ENCODE data around the gene NLE1.

NLE1 gene

DNA sequence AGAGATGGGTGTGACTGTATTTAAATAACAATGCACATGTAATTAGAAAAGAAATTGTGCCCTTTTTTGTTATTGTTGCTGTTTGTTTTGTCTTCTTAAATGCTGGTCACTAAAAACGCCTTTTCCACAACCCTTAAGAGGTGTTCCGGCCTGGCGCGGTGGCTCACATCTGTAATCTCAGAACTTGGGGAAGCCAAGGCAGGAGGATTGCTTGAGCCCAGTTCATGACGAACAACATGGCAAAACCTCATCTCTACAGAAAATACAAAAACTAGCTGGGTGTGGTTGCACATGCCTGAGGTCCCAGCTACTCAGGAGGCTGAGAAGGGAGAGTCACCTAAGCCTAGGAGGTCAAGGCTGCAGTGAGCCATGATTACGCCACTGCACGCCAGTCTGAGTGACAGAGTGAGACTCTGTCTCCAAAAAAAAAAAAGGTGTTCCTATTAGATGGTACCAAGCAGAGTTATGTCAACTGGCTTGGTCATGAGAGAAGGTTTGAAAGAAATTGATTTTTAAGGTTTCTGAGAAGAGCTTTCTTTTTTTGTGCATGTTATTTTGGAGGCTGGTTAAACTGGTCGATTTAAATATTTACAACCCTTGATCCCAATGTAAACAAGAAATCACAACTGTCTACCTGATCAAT is 55.1 kb downstream of the NLE1 start:
- no peak for DNase-seq (ENCODE audit: low spot score)

DNA sequence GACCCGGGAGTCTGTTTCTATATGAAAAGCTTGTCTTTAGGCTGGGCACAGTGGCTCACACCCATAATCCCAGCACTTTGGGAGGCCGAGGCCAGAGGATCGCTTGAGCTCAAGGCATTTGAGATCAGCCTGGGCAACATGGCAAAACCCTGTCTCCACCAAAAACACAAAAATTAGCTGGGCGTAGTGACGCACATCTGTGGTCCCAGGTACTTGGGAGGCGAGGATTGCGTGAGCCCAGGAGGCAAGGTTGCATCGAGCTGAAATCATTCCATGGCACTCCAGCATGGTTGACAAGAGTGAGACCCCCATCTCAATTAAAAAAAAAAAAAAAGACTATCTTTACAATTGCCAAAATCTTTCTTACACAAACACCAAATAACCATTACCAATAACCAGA is 55.9 kb downstream of the NLE1 start:
- DNase-seq (ENCODE audit: low spot score) = no peak

DNA sequence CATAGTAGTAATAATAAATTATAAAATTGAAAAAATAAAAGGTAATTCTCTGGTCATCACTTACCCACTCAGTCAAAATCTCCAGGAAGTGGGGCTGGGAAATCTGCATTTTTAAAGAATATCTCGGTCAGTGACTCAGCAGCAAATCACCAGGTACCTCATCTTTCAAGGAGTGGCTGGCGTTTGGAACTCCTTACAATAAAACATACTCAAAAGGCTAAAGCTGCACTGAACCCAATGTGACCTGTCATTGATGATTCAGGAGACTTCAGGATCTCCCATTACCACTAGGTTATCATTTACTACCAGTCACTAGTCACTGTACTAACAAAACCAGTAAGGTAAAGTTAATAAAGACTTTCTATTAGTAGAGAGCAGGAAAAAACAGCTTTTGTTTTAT is 57.1 kb downstream of the NLE1 start:
- DNase-seq (ENCODE audit: low spot score) = no peak

DNA sequence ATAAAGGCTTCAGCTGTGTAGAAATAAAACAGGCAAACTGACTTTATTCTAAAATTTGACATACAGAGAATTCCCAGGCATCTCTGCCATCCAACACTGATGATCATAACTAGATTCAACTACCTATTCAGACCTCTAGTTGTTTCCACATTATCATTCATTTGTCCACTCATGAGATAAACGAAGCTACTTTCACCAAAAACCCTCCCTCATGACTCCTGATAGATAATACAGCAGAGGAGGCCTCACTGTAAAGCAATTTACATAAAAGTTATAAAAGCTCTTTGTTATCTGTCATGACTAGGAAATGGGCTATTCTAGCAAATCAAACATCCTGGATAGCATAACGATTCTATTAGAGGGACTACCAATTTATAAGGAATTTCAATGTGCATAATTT is 59.0 kb downstream of the NLE1 start:
- DNase-seq (ENCODE audit: low spot score) = no peak

DNA sequence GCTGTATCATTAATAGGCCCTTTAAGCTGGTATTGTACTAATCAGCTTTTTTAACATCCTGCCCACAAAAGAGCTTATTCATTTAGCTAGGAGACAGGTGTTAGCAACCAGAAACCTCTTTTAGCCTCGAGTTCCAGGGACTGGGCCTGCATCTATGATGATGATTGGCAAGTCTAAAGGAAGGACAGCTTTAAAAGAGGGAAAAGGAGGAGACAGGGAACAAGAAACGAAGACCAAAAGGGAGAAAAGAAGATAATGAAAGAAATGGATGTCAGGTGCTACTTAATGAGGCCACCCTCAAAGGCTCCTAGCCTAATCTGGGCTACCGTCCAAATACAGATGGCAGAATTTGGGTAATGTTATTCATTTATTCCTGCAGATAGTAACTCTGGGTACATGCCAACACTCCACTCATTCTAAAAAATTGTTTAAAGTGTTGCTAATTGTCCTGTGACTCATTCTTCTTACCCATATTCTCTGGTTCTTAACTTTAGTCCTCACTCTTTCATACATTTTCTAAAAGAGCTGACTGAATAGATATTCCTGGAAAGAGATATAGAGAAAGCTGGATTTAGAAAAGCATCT is 59.9 kb downstream of the NLE1 start:
- no peak for DNase-seq (ENCODE audit: low spot score)

DNA sequence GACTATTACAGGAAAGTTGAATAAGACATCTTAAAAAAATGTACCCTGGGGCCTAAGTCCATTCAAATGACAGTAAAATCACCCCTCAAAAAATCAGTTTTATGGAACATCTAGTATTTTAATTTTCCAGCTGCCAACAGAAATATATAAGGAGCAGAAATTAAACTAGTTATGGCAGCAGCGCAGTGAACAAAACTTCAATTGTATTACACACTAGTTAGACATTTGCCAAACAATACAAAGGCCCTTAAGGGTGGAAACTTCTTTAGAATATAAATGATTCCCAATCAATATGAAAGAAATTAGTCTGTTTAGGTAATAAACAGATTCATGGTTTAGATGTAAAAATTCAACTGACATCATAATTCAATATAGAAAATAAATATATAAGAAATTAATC is 60.5 kb downstream of the NLE1 start:
- DNase-seq (ENCODE audit: low spot score) = no peak

DNA sequence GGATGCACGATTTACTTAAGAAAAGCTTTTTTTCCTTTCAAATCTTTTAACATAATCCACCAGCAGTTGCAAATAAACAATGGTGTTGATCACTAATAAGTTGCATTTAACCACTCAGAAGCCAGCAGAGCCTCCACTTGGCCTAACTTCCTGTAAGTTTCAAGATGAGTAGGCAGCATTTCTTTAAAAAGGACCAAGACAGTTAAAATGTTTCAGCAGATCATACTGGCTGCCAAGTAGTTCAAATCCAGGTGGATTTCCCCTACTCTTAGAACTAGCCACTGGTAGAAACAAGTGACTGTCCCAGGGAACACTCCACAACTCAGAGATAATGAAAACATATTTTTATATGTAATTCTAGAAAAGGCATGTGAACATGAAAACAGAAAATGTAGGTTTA is 61.6 kb downstream of the NLE1 start:
- peak; percentile 13 for DNase-seq (ENCODE audit: low spot score)

DNA sequence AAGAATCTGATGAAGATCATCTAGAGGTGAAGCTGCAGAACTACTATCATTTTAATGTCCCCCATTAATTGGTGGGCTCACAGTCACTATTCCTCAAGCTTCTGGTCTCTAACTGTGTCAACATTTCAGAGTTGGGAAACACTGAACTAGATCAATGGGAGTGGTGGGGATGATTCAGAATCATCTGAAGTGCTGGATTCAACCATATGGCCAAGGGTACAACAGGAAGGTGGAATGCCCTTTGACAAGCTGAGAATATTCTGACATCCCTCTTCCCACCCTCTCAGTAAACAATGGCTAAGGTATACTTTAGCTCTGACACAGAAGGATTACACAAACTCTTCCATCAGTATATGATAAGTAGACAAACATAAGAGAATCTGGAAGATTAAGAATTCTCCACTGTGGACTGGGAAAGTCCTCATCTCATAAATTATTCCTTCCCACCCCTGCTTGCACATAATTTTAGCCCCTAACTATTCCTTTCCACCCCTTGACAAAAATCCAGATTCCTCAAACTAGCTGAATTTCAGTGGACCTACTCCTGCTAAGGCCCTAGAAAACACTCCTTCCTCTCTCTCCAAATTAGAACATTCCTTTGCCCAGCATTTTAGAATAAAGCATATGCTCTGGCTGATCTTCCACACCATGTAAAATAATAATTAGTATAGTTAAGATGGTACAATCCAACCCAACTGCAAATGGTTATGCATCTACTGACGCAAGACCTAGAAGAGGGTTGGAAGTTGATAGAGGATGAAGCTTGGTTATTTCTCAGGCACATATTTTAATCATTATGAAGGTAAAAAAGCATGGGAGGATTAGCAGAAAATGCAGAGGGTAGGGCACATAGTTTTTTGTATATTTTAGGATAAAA is 62.3 kb downstream of the NLE1 start:
- no peak for DNase-seq (ENCODE audit: low spot score)
